ENCODE measurements around the gene ZNF358. TPM values are rescaled to one million over a fixed set of nuclear protein-coding genes. Genes with fewer than 3 reads are reported as not detected.

The ZNF358 gene
- total and polyA plus RNA-seq, 2 donors (not counting 3 experiments of a cell fraction or from before 2014, with no cell fraction given): 51.2 to 83.2 TPM

- intact Hi-C loops (cut with micrococcal nuclease) (no loop called here), dilution Hi-C loops (cut with MboI; ENCODE audit: extremely low pct_ligation_motif_present, low sequenced_read_pairs) (no loop called here)
- no peak overlapping the region for H3K27ac ChIP-seq (ENCODE audit: insufficient read depth, low read depth, low read length)
- POLR2A ChIA-PET: no interaction called here
- H3K9me1 ChIP-seq (replicated peaks; ENCODE audit: control insufficient read depth, extremely low read depth, insufficient read depth, low read length): no peaks in the 10 kb centered on the region
- no peaks in the 10 kb centered on the region for H3K36me3 ChIP-seq (ENCODE audit: control insufficient read depth in 2 of 2, extremely low read depth in 1 of 2, insufficient read depth in 2 of 2, low read length in 2 of 2)
- H3K4me3 ChIP-seq (replicated peaks in 1 of 3; ENCODE audit: insufficient read depth in 1 of 3, low read depth in 1 of 3, low read length in 3 of 3): no peak overlapping the region
- DNase-seq (ENCODE audit: low read depth, low spot score) (no peak), FAIRE-seq (no peak)
- H3K79me2 ChIP-seq (ENCODE audit: control insufficient read depth, insufficient read depth, low read length): no peaks in the 10 kb centered on the region
- H2AFZ ChIP-seq (ENCODE audit: low read depth, low read length): no peak overlapping the region
- no TSS peak for BruUV-seq (replicated peaks)
- no peaks in the 10 kb centered on the region for H4K20me1 ChIP-seq (replicated peaks; ENCODE audit: control insufficient read depth, extremely low read depth, insufficient read depth, low read length)
- no peak overlapping the region for H3K4me2 ChIP-seq (ENCODE audit: insufficient read depth, low read length)
- H3K9ac ChIP-seq (replicated peaks; ENCODE audit: extremely low read depth, insufficient read depth, low read length): no peak overlapping the region
- CTCF ChIA-PET: no interaction called here
- TF ChIP-seq GATA2 (IDR thresholded peaks at IDR 0.05; ENCODE audit: insufficient read depth, insufficient read length, low read depth, low read length): no peak
- no peak for TF ChIP-seq POLR2A (IDR thresholded peaks at IDR 0.05; ENCODE audit: low read depth, low read length)
- H3K9me3 ChIP-seq (replicated peaks; ENCODE audit: control insufficient read depth, insufficient read depth, low read length): no peaks in the 10 kb centered on the region
- no peaks in the 10 kb centered on the region for H3K27me3 ChIP-seq (ENCODE audit: control insufficient read depth in 2 of 2, insufficient read depth in 2 of 2, low read length in 2 of 2)
- no peaks in the 10 kb centered on the region for H3K4me1 ChIP-seq (ENCODE audit: control insufficient read depth, extremely low read depth, insufficient read depth, low read length)
Measured at GRCh38 chr19:7478843-7479227, 37.1 kb upstream of the ZNF358 start.

GRCh38 chr19:7480222-7480969 is 35.5 kb upstream of the ZNF358 start:
- Histone ChIP-seq H3K27me3 (ENCODE audit: control insufficient read depth in 2 of 2, insufficient read depth in 2 of 2, low read length in 2 of 2) (no peaks in the 10 kb centered on the region), H3K4me1 (ENCODE audit: control insufficient read depth, extremely low read depth, insufficient read depth, low read length) (no peaks in the 10 kb centered on the region), H3K9me3 (replicated peaks; ENCODE audit: control insufficient read depth, insufficient read depth, low read length) (no peaks in the 10 kb centered on the region), H4K20me1 (replicated peaks; ENCODE audit: control insufficient read depth, extremely low read depth, insufficient read depth, low read length) (no peaks in the 10 kb centered on the region), H3K27ac (ENCODE audit: insufficient read depth, low read depth, low read length) (no peak overlapping the region), H3K9ac (replicated peaks; ENCODE audit: extremely low read depth, insufficient read depth, low read length) (no peak overlapping the region), H3K9me1 (replicated peaks; ENCODE audit: control insufficient read depth, extremely low read depth, insufficient read depth, low read length) (no peaks in the 10 kb centered on the region), H3K79me2 (ENCODE audit: control insufficient read depth, insufficient read depth, low read length) (no peaks in the 10 kb centered on the region), H3K36me3 (ENCODE audit: control insufficient read depth in 2 of 2, extremely low read depth in 1 of 2, insufficient read depth in 2 of 2, low read length in 2 of 2) (no peaks in the 10 kb centered on the region), H3K4me2 (ENCODE audit: insufficient read depth, low read length) (no peak overlapping the region), H2AFZ (ENCODE audit: low read depth, low read length) (no peak overlapping the region), H3K4me3 (replicated peaks in 1 of 3; ENCODE audit: insufficient read depth in 1 of 3, low read depth in 1 of 3, low read length in 3 of 3) (no peak overlapping the region)
- CTCF ChIA-PET: no interaction called here
- TF ChIP-seq MYC (IDR thresholded peaks at IDR 0.05; ENCODE audit: low read depth, low read length): no peak
- no peak for TF ChIP-seq GATA2 (IDR thresholded peaks at IDR 0.05; ENCODE audit: insufficient read depth, insufficient read length, low read depth, low read length)
- TF ChIP-seq POLR2A (IDR thresholded peaks at IDR 0.05; ENCODE audit: low read depth, low read length): no peak
- dilution Hi-C loops (cut with MboI; ENCODE audit: extremely low pct_ligation_motif_present, low sequenced_read_pairs): no loop called here
- BruUV-seq (replicated peaks): no TSS peak
- POLR2A ChIA-PET: no interaction called here
- FAIRE-seq (no peak), DNase-seq (ENCODE audit: low read depth, low spot score) (no peak)
- intact Hi-C loops (cut with micrococcal nuclease): no loop called here
